Hepatocyte (in vitro differentiated cells): ENCODE data around the gene AGBL1.

Experiments
- EZH2 ChIP-seq: fragments of 200-600 bp; sonication (generic); IDR thresholded peaks from 2 replicates; pipeline ENCODE4 v1.6.1; 2016; ENCODE audit warnings: antibody characterized with exemption, mild to moderate bottlenecking, borderline replicate concordance
- EZH2phosphoT487 ChIP-seq: fragments of 200-600 bp; sonication (generic); IDR thresholded peaks from one replicate; pipeline ENCODE4 v1.6.1; 2018; ENCODE audit warnings: antibody characterized with exemption, mild to moderate bottlenecking, low read depth, moderate library complexity; ENCODE audit not compliant: unreplicated experiment, severe bottlenecking
- TF ChIP-seq, protein P1 (sequence below): fragments of 200-600 bp; sonication (generic); IDR thresholded peaks from 2 replicates; pipeline ENCODE4 v1.5.1; 2016; ENCODE audit warnings: antibody characterized with exemption, mild to moderate bottlenecking; ENCODE audit not compliant: poor library complexity

DNA sequence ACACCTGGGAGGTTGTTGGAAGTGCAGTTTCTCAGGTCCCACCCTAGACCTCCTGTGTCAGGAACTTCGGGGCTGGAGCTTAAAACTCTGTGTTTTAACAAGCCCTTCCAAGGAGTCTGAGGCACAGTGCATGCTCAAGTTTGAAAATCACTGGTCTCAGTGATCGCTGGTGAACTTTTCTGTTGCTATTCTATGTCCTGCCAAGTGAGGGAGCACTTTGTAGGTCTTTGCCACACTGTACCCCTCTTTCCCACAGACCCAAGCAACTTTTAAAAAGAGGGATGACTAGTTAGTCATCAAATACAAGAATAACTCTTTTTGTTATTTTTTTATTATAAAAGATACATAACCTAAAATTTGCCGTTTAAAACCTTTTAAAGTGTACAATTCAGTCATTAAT lies 133.7 kb downstream of the AGBL1 start:
- TF ChIP-seq, protein P1, sequence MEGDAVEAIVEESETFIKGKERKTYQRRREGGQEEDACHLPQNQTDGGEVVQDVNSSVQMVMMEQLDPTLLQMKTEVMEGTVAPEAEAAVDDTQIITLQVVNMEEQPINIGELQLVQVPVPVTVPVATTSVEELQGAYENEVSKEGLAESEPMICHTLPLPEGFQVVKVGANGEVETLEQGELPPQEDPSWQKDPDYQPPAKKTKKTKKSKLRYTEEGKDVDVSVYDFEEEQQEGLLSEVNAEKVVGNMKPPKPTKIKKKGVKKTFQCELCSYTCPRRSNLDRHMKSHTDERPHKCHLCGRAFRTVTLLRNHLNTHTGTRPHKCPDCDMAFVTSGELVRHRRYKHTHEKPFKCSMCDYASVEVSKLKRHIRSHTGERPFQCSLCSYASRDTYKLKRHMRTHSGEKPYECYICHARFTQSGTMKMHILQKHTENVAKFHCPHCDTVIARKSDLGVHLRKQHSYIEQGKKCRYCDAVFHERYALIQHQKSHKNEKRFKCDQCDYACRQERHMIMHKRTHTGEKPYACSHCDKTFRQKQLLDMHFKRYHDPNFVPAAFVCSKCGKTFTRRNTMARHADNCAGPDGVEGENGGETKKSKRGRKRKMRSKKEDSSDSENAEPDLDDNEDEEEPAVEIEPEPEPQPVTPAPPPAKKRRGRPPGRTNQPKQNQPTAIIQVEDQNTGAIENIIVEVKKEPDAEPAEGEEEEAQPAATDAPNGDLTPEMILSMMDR = peak; percentile 11
- no peak for TF ChIP-seq EZH2
- TF ChIP-seq EZH2phosphoT487 = no peak
